AG09319 (cell line): ENCODE results near the gene PAXX.

Source experiments
- DNase-seq: peaks from one replicate; pipeline ENCODE4 v3.0.0-alpha.2; 2010; ENCODE audit warnings: low read depth; ENCODE audit errors: extremely low read depth
- CTCF ChIP-seq: IDR thresholded peaks from 2 replicates; pipeline ENCODE4 v1.5.1; 2011; ENCODE audit warnings: low read depth, mild to moderate bottlenecking, inconsistent platforms, low read length, moderate library complexity

The PAXX gene

GRCh38 chr9:136991993-136992818 is at the start of gene PAXX:
Gene PAXX, plus strand, starts transcription at chr9:136992422. Its CDS starts 22 bp downstream, at chr9:136992444.
- TF ChIP-seq CTCF, result no peak
- peak; percentile 63 for DNase-seq

- DNase-seq, result no peak
- no peak for TF ChIP-seq CTCF
Observed at GRCh38 chr9:136942881-136943230, 49.4 kb upstream of the PAXX start.

- no peak for DNase-seq
- no peak for TF ChIP-seq CTCF
Observed at GRCh38 chr9:136943291-136944211, 48.7 kb upstream of the PAXX start.

- DNase-seq, result peak; percentile 32
- TF ChIP-seq CTCF, result no peak
Observed at GRCh38 chr9:136944212-136944518, 48.1 kb upstream of the PAXX start.

- peak; percentile 79 for DNase-seq
- TF ChIP-seq CTCF, result peak; percentile 82
Observed at GRCh38 chr9:136944519-136945332, 47.5 kb upstream of the PAXX start, which contains the start of the genes C8G and FBXW5. Gene C8G, plus strand, starts transcription at chr9:136945243. Its CDS starts 78 bp downstream, at chr9:136945321. Gene FBXW5, minus strand, starts transcription at chr9:136944738. Its CDS starts 655 bp downstream, at chr9:136944083.

- TF ChIP-seq CTCF, result no peak
- no peak for DNase-seq
Observed at GRCh38 chr9:136945333-136946227, 46.6 kb upstream of the PAXX start.
